MG63 (cell line): ENCODE results near the gene STEAP1B. TPM values are rescaled to one million over a fixed set of nuclear protein-coding genes. Genes with fewer than 3 reads are reported as not detected.

Experiments
- DNase-seq: peaks from one replicate; pipeline ENCODE4 v3.0.0-alpha.2; 2020
- H3K27me3 ChIP-seq: fragments of 250-450 bp; sonication (Bioruptor Pico); 2 replicates; pipeline ENCODE4 v1.5.1; 2020; ENCODE audit warnings: mild to moderate bottlenecking, moderate library complexity
- H3K36me3 ChIP-seq: fragments of 250-450 bp; sonication (Bioruptor Pico); 2 replicates; pipeline ENCODE4 v1.5.1; 2020; ENCODE audit warnings: mild to moderate bottlenecking, moderate library complexity
- H3K4me3 ChIP-seq: fragments of 250-450 bp; sonication (Bioruptor Pico); 2 replicates; pipeline ENCODE4 v1.5.1; 2020; ENCODE audit warnings: mild to moderate bottlenecking, moderate library complexity
- H3K9me3 ChIP-seq: fragments of 250-450 bp; sonication (Bioruptor Pico); 2 replicates; pipeline ENCODE4 v1.5.1; 2020; ENCODE audit warnings: mild to moderate bottlenecking, moderate library complexity
- total RNA-seq: library from RNA; depleted of rRNA; stranded (reverse); fragments of >200 nt; shearing (Covaris generic); gene quantifications from 2 replicates; pipeline ENCODE4 v1.2.3, GENCODE V29; 2014; ENCODE audit warnings: low replicate concordance; rRNA removed

The STEAP1B gene
- total RNA-seq, 1 experiment from 2014 or later: 18.2 TPM

GRCh38 chr7:22380333-22380732 lies 119.7 kb downstream of the STEAP1B start:
- Histone ChIP-seq H3K4me3 (no peak overlapping the region), H3K27me3 (no peaks in the 10 kb centered on the region), H3K9me3 (no peaks in the 10 kb centered on the region), H3K36me3 (no peaks in the 10 kb centered on the region)
- no peak for DNase-seq

GRCh38 chr7:22378199-22378980 lies 121.6 kb downstream of the STEAP1B start:
- Histone ChIP-seq H3K36me3 (no peaks in the 10 kb centered on the region), H3K27me3 (no peaks in the 10 kb centered on the region), H3K9me3 (no peaks in the 10 kb centered on the region), H3K4me3 (no peak overlapping the region)
- DNase-seq: no peak

DNA sequence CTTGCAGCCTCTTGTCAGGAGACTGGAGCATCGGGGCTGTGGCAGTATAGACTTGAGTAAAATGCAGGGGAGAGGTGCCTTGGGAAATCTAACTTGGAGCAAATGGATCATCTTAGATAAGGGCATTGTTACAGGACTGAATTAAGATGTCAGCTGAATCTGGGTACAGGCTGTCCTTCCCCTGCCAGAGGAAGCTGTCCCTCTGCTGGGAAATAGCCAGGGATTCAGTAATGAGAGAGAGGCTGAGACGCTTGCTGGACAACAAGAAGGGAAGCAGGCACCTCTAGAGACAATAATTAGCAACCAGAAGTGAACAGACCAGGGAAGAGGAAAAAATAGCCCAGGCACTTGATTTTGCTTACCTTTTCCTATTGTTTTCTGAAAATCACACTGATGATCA lies 122.3 kb downstream of the STEAP1B start:
- DNase-seq: no peak
- no peaks in the 10 kb centered on the region for H3K9me3 ChIP-seq
- no peak overlapping the region for H3K4me3 ChIP-seq
- H3K27me3 ChIP-seq: no peaks in the 10 kb centered on the region
- no peaks in the 10 kb centered on the region for H3K36me3 ChIP-seq

DNA sequence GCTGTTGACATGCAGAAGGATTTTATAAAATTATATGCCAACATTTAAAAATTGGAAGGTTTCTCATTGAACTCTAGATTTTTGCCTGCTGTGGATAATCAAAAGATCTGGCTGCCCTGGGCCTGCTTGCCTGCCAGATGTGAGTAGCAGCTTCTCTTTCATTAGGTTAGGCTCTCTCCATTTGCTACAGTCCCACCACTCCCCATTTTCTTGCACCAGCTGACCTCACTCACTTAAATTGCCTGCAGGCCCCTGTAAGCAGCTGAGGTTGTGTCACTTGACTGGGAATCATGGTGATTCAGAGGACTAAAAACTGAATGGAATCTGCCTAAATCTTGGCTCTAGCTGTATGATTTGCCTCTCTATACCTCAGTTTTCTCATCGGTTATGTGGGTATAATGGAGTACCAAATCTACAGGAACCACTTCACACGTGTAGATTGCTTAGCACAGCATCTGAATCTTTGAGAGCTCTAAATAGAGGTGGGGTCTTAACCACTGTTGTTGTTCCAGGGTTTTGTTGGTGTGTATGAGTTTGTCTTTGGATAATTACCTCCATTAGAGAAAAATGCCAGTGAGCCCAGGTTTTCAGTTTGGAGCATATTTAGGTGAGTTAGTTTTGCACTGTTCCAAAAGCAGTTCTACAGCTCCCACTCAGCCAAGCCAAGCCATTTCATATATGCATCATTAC lies 124.5 kb downstream of the STEAP1B start:
- no peaks in the 10 kb centered on the region for H3K36me3 ChIP-seq
- no peaks in the 10 kb centered on the region for H3K27me3 ChIP-seq
- no peaks in the 10 kb centered on the region for H3K9me3 ChIP-seq
- DNase-seq: no peak
- H3K4me3 ChIP-seq: no peak overlapping the region

- DNase-seq: no peak
- H3K4me3 ChIP-seq: no peak overlapping the region
- H3K27me3 ChIP-seq: no peaks in the 10 kb centered on the region
- no peaks in the 10 kb centered on the region for H3K9me3 ChIP-seq
- no peaks in the 10 kb centered on the region for H3K36me3 ChIP-seq
Measured at GRCh38 chr7:22373911-22374310, 126.1 kb downstream of the STEAP1B start.

GRCh38 chr7:22373388-22373787 lies 126.6 kb downstream of the STEAP1B start:
- no peak overlapping the region for H3K4me3 ChIP-seq
- H3K36me3 ChIP-seq: no peaks in the 10 kb centered on the region
- H3K9me3 ChIP-seq: no peaks in the 10 kb centered on the region
- no peak for DNase-seq
- H3K27me3 ChIP-seq: no peaks in the 10 kb centered on the region

- H3K4me3 ChIP-seq: no peak overlapping the region
- H3K36me3 ChIP-seq: no peaks in the 10 kb centered on the region
- no peaks in the 10 kb centered on the region for H3K9me3 ChIP-seq
- H3K27me3 ChIP-seq: no peaks in the 10 kb centered on the region
- DNase-seq: no peak
Measured at GRCh38 chr7:22372863-22373262, 127.1 kb downstream of the STEAP1B start.

DNA sequence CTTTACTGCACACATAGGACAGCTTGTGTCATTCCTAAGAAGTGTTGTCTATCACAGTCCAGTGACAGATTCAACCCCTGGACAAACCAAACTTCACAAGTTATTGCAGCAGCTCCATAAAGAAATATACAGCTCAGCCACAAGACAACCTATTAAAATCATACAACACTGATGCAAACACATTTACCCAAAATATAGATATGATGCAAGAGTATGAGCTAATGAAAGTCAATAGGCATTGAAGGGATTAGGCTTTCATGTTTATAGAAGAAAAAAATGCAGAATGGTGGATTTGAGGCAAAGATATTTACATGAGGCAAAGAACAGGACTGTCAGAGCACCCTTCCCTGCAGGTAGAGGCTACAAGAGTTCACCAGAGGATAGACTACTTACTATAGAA lies 128.1 kb downstream of the STEAP1B start:
- no peaks in the 10 kb centered on the region for H3K27me3 ChIP-seq
- DNase-seq: no peak
- H3K4me3 ChIP-seq: no peak overlapping the region
- H3K9me3 ChIP-seq: no peaks in the 10 kb centered on the region
- no peaks in the 10 kb centered on the region for H3K36me3 ChIP-seq

Other genes with a start within 250 kb of the STEAP1B start
- gene RAPGEF5, start 143.0 kb downstream of the STEAP1B start, total RNA-seq: 0.30 and 1.2 TPM in 2 replicates
- gene IL6, start 227.0 kb upstream of the STEAP1B start, total RNA-seq: 5.2 and 13.7 TPM in 2 replicates